HG02943 (cell line): ENCODE results near the gene PSTPIP1.
"Not testable (repeated sequence)": the region's sequence is repeated elsewhere in the genome, so short reads cannot be mapped to it uniquely, and the experiment has no call there.

Experiments used
- ATAC-seq: cut with Tn5 transposase; IDR thresholded peaks from one replicate; pipeline ENCODE4 v1.9.1; 2021; ENCODE audit warnings: mild to moderate bottlenecking, low read depth, moderate library complexity; ENCODE audit not compliant: unreplicated experiment

PSTPIP1 gene

GRCh38 chr15:76994971-76995945, at the start of gene PSTPIP1:
Gene PSTPIP1, plus strand, starts transcription at chr15:76995126. Its CDS starts 448 bp downstream, at chr15:76995574.
- ATAC-seq = no peak

GRCh38 chr15:76945494-76946093, 49.3 kb upstream of the PSTPIP1 start:
- ATAC-seq = no peak

GRCh38 chr15:76947454-76947853, 47.5 kb upstream of the PSTPIP1 start:
- ATAC-seq = no peak

- no peak for ATAC-seq
Measured at GRCh38 chr15:76951220-76951619, 43.7 kb upstream of the PSTPIP1 start.

GRCh38 chr15:76953913-76954312, 41.0 kb upstream of the PSTPIP1 start:
- ATAC-seq = no peak

- ATAC-seq = no peak
Measured at GRCh38 chr15:76954744-76955143, 40.2 kb upstream of the PSTPIP1 start.

- ATAC-seq = no peak
Measured at GRCh38 chr15:76961268-76962011, 33.5 kb upstream of the PSTPIP1 start.

- ATAC-seq = no peak
Measured at GRCh38 chr15:76962337-76963013, 32.5 kb upstream of the PSTPIP1 start.

- ATAC-seq = no peak
Measured at GRCh38 chr15:76963596-76963995, 31.3 kb upstream of the PSTPIP1 start.

GRCh38 chr15:76964157-76964556, 30.8 kb upstream of the PSTPIP1 start:
- no peak for ATAC-seq

- ATAC-seq = not testable (repeated sequence)
Measured at GRCh38 chr15:76966051-76966450, 28.9 kb upstream of the PSTPIP1 start.

- no peak for ATAC-seq
Measured at GRCh38 chr15:76967067-76967466, 27.9 kb upstream of the PSTPIP1 start.

- ATAC-seq = no peak
Measured at GRCh38 chr15:76968306-76968705, 26.6 kb upstream of the PSTPIP1 start.

GRCh38 chr15:76972389-76973361, 22.3 kb upstream of the PSTPIP1 start:
- no peak for ATAC-seq

GRCh38 chr15:76973362-76973743, 21.6 kb upstream of the PSTPIP1 start:
- ATAC-seq = no peak

- ATAC-seq = no peak
Measured at GRCh38 chr15:76973906-76974305, 21.0 kb upstream of the PSTPIP1 start.

GRCh38 chr15:76974456-76975036, 20.4 kb upstream of the PSTPIP1 start:
- no peak for ATAC-seq

GRCh38 chr15:76976141-76976540, 18.8 kb upstream of the PSTPIP1 start:
- no peak for ATAC-seq
